HepG2 (cell line): Measurements from ENCODE around the gene CDK6. TPM values are rescaled to one million over a fixed set of nuclear protein-coding genes. Genes with fewer than 3 reads are reported as not detected.

Source experiments
- GATAD2A ChIP-seq: IDR thresholded peaks from 2 replicates; pipeline ENCODE4 v1.6.1; 2016
- GTF3A ChIP-seq: sonication (generic); formaldehyde crosslinking; conservative IDR thresholded peaks from 2 replicates; pipeline ENCODE4 v1.4.0; 2020; ENCODE audit warnings: mild to moderate bottlenecking, missing genetic modification reagents
- KAT8 ChIP-seq: IDR thresholded peaks from 2 replicates; pipeline ENCODE4 v1.6.1; 2016; ENCODE audit warnings: missing genetic modification reagents, missing compliant biosample characterization
- MNT ChIP-seq: fragments of 450-650 bp; IDR thresholded peaks from 2 replicates; pipeline ENCODE4 v1.6.1; 2016
- MXD4 ChIP-seq: IDR thresholded peaks from 2 replicates; pipeline ENCODE4 v1.6.1; 2016; ENCODE audit warnings: mild to moderate bottlenecking, missing biosample characterization, missing genetic modification reagents
- NFIC ChIP-seq: IDR thresholded peaks from 2 replicates; pipeline ENCODE4 v1.6.1; 2012; ENCODE audit warnings: mild to moderate bottlenecking, low read length, inconsistent platforms
- NFYC ChIP-seq: IDR thresholded peaks from 2 replicates; pipeline ENCODE4 v1.6.1; 2016; ENCODE audit warnings: missing genetic modification reagents, missing compliant biosample characterization
- PRMT3 ChIP-seq: sonication (generic); formaldehyde crosslinking; IDR thresholded peaks from 2 replicates; pipeline ENCODE4 v1.8.1; 2022; ENCODE audit warnings: low read depth, mild to moderate bottlenecking, moderate library complexity, missing genetic modification reagents, borderline replicate concordance
- SETDB1 ChIP-seq: sonication (generic); formaldehyde crosslinking; IDR thresholded peaks from 2 replicates; pipeline ENCODE4 v1.5.1; 2020; ENCODE audit warnings: missing genetic modification reagents, mild to moderate bottlenecking, borderline replicate concordance
- SKI ChIP-seq: fragments of 450-650 bp; IDR thresholded peaks from one replicate; pipeline ENCODE4 v1.6.1; 2018; ENCODE audit warnings: mild to moderate bottlenecking; ENCODE audit not compliant: partially characterized antibody
- TFE3 ChIP-seq: IDR thresholded peaks from 2 replicates; pipeline ENCODE4 v1.6.1; 2016
- TSC22D2 ChIP-seq: sonication (generic); formaldehyde crosslinking; IDR thresholded peaks from 2 replicates; pipeline ENCODE4 v1.5.1; 2020; ENCODE audit warnings: missing genetic modification reagents, mild to moderate bottlenecking, borderline replicate concordance
- XRCC5 ChIP-seq: fragments of 200-400 bp; formaldehyde crosslinking; optimal IDR thresholded peaks from 2 replicates; pipeline ENCODE3; 2017; ENCODE audit warnings: mild to moderate bottlenecking, low read length
- ZFP41 ChIP-seq: sonication (generic); formaldehyde crosslinking; IDR thresholded peaks from 2 replicates; pipeline ENCODE4 v1.4.0; 2020; ENCODE audit warnings: mild to moderate bottlenecking, missing genetic modification reagents, borderline replicate concordance
- ZGPAT ChIP-seq: IDR thresholded peaks from 2 replicates; pipeline ENCODE4 v1.6.1; 2016; ENCODE audit warnings: mild to moderate bottlenecking
- ZNF570 ChIP-seq: sonication (generic); formaldehyde crosslinking; IDR thresholded peaks from 2 replicates; pipeline ENCODE4 v1.4.0; 2020; ENCODE audit warnings: mild to moderate bottlenecking, missing genetic modification reagents, borderline replicate concordance
- ZNF609 ChIP-seq: sonication (generic); formaldehyde crosslinking; IDR thresholded peaks from 2 replicates; pipeline ENCODE4 v1.4.0; 2020; ENCODE audit warnings: mild to moderate bottlenecking, missing genetic modification reagents, borderline replicate concordance
- polyA plus RNA-seq, 8 experiments: library from polyadenylated mRNA; depleted of rRNA in 3 of 8; stranded (reverse) in 7 of 8; unstranded in 1 of 8; fragments of >200 nt; fragmentation: Illumina TruSeq in 4 of 8; extraction: Trizol in 4 of 8; gene quantifications; 2 replicates each; pipeline versions ENCODE4 v1.2.1 to v1.2.3, GENCODE V29; 2011 to 2016; ENCODE audit warnings: low read depth in 4 of 8, missing spikeins in 1 of 8, mixed read lengths in 1 of 8; ENCODE audit not compliant: insufficient read depth in 1 of 8
- total RNA-seq, 5 experiments: library from RNA; depleted of rRNA; stranded (reverse); fragments of >200 nt; fragmentation: Illumina TruSeq; extraction: Trizol; gene quantifications; 2 replicates each; pipeline ENCODE4 v1.2.3, GENCODE V29; 2016; ENCODE audit warnings: low read depth in 1 of 5
- TF ChIP-seq, protein P1 (sequence below): sonication (generic); formaldehyde crosslinking; IDR thresholded peaks from 2 replicates; pipeline ENCODE4 v1.5.0; 2020; ENCODE audit warnings: missing genetic modification reagents

The CDK6 gene
- total and polyA plus RNA-seq, 2 of the 13 experiments (the other 11 are each of a cell fraction or from before 2014, with no cell fraction given): 34.6 to 90.8 TPM

GRCh38 chr7:92695308-92696261 is 140.8 kb downstream of the CDK6 start (continued):
- TF ChIP-seq NFYC (CRISPR knock-in tag): peak; percentile 53
- TF ChIP-seq SETDB1 (CRISPR knock-in tag): no peak
- peak; percentile 90 for TF ChIP-seq XRCC5
- TF ChIP-seq TSC22D2 (CRISPR knock-in tag): peak; percentile 78; the same call in 1 of the 2 replicates
- TF ChIP-seq NFIC: peak; percentile 98
- peak; percentile 61; the same call in 1 of the 2 replicates for TF ChIP-seq TFE3 (CRISPR knock-in tag)
- peak; percentile 78 for TF ChIP-seq KAT8
- peak; percentile 91 for TF ChIP-seq GATAD2A (CRISPR knock-in tag)
- peak; percentile 79; the same call in 1 of the 2 replicates for TF ChIP-seq ZNF609
- peak; percentile 99 for TF ChIP-seq ZGPAT (CRISPR knock-in tag)
- TF ChIP-seq, protein P1, sequence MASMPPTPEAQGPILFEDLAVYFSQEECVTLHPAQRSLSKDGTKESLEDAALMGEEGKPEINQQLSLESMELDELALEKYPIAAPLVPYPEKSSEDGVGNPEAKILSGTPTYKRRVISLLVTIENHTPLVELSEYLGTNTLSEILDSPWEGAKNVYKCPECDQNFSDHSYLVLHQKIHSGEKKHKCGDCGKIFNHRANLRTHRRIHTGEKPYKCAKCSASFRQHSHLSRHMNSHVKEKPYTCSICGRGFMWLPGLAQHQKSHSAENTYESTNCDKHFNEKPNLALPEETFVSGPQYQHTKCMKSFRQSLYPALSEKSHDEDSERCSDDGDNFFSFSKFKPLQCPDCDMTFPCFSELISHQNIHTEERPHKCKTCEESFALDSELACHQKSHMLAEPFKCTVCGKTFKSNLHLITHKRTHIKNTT (CRISPR knock-in tag): no peak
- TF ChIP-seq PRMT3 (CRISPR knock-in tag): peak; percentile 56; the same call in 1 of the 2 replicates
- no peak for TF ChIP-seq SKI
- no peak for TF ChIP-seq ZFP41 (CRISPR knock-in tag)
- TF ChIP-seq ZNF570 (CRISPR knock-in tag): no peak
- TF ChIP-seq MXD4 (CRISPR knock-in tag): no peak; the same call in 1 of the 2 replicates
- TF ChIP-seq MNT: no peak
- no peak for TF ChIP-seq GTF3A
